GM23338 (cell line): ENCODE results near the gene FOXL2. TPM values are rescaled to one million over a fixed set of nuclear protein-coding genes. Genes with fewer than 3 reads are reported as not detected.
A peak's percentile ranks its signal among the peaks of the same experiment; 100 is the strongest.

Experiments used
- ATAC-seq: fragments of 200-7000 bp; cut with Tn5 transposase; 3 replicates; pipeline ENCODE4 v1.9.1; 2020
- DNase-seq: peaks from one replicate; pipeline ENCODE4 v3.0.0-alpha.2; 2015; ENCODE audit warnings: low spot score
- H2AFZ ChIP-seq: fragments of 200-600 bp; sonication (generic); 2 replicates; pipeline ENCODE4 v1.8.0; 2016; ENCODE audit warnings: antibody characterized with exemption, mild to moderate bottlenecking, moderate library complexity
- H3F3A ChIP-seq: fragments of 200-600 bp; sonication (generic); replicated peaks from 2 replicates; pipeline ENCODE4 v1.8.0; 2017; ENCODE audit warnings: antibody characterized with exemption, mixed run types, low read depth
- H3K27ac ChIP-seq: fragments of 200-600 bp; sonication (generic); 2 replicates; pipeline ENCODE4 v1.6.1; 2016; ENCODE audit warnings: low read depth
- H3K27me3 ChIP-seq: fragments of 200-600 bp; sonication (generic); 2 replicates; pipeline ENCODE4 v1.8.0; 2016; ENCODE audit warnings: mild to moderate bottlenecking, mixed run types, moderate library complexity; ENCODE audit not compliant: insufficient read depth
- H3K36me3 ChIP-seq: fragments of 200-600 bp; sonication (generic); 2 replicates; pipeline ENCODE4 v1.8.0; 2016; ENCODE audit warnings: mild to moderate bottlenecking; ENCODE audit not compliant: insufficient read depth
- H3K4me1 ChIP-seq: fragments of 200-600 bp; sonication (generic); 2 replicates; pipeline ENCODE4 v1.8.0; 2016; ENCODE audit warnings: mild to moderate bottlenecking, moderate library complexity; ENCODE audit not compliant: insufficient read depth
- H3K4me2 ChIP-seq: fragments of 200-600 bp; sonication (generic); 2 replicates; pipeline ENCODE4 v1.7.1; 2017; ENCODE audit warnings: mixed run types
- H3K4me3 ChIP-seq: fragments of 200-600 bp; sonication (generic); 2 replicates; pipeline ENCODE4 v1.6.1; 2016; ENCODE audit warnings: mixed run types
- H3K79me2 ChIP-seq: fragments of 200-600 bp; sonication (generic); replicated peaks from 2 replicates; pipeline ENCODE4 v1.8.0; 2017; ENCODE audit warnings: mild to moderate bottlenecking; ENCODE audit not compliant: insufficient read depth
- H3K9me2 ChIP-seq: fragments of 200-600 bp; sonication (generic); 2 replicates; pipeline ENCODE4 v1.8.0; 2017; ENCODE audit not compliant: insufficient read depth
- H4K20me1 ChIP-seq: fragments of 200-600 bp; sonication (generic); replicated peaks from 2 replicates; pipeline ENCODE4 v1.8.0; 2017; ENCODE audit warnings: mild to moderate bottlenecking; ENCODE audit not compliant: insufficient read depth
- H3K27ac Mint-ChIP-seq: 2 replicates; pipeline ENCODE4 v1.8.0; 2020; ENCODE audit warnings: inconsistent platforms, mild to moderate bottlenecking, moderate library complexity, mixed read lengths
- H3K27me3 Mint-ChIP-seq: 3 replicates; pipeline ENCODE4 v1.8.0; 2022; ENCODE audit warnings: low read depth, mild to moderate bottlenecking, moderate library complexity, mixed read lengths, inconsistent platforms; ENCODE audit not compliant: insufficient read depth, poor library complexity
- H3K36me3 Mint-ChIP-seq: 3 replicates; pipeline ENCODE4 v1.8.0; 2021; ENCODE audit warnings: low read depth, mild to moderate bottlenecking, inconsistent platforms, moderate library complexity, mixed read lengths
- H3K4me1 Mint-ChIP-seq: 3 replicates; pipeline ENCODE4 v1.8.0; 2020; ENCODE audit warnings: mild to moderate bottlenecking, inconsistent platforms, mixed read lengths
- H3K4me3 Mint-ChIP-seq: 3 replicates; pipeline ENCODE4 v1.8.0; 2021; ENCODE audit warnings: moderate library complexity, mild to moderate bottlenecking, inconsistent platforms, mixed read lengths
- H3K9me3 Mint-ChIP-seq: 3 replicates; pipeline ENCODE4 v1.8.0; 2020; ENCODE audit warnings: moderate library complexity, mild to moderate bottlenecking, inconsistent platforms, mixed read lengths
- CREB1 ChIP-seq: fragments of 250-450 bp; sonication (Bioruptor Pico); IDR thresholded peaks from 2 replicates; pipeline ENCODE4 v1.5.0; 2020; ENCODE audit warnings: low read depth, mild to moderate bottlenecking, moderate library complexity
- CTCF ChIP-seq, 2 experiments: fragments of 200-600 bp in 1 of 2; sonication (generic) in 1 of 2; conservative IDR thresholded peaks; 2 replicates each; pipeline versions ENCODE4 v1.5.1 to v1.6.1; 2016 to 2017; ENCODE audit warnings: antibody characterized with exemption in 2 of 2, low read depth in 2 of 2, mild to moderate bottlenecking in 2 of 2, moderate library complexity in 1 of 2
- ETS1 ChIP-seq: IDR thresholded peaks from 2 replicates; pipeline ENCODE4 v1.6.1; 2016; ENCODE audit warnings: antibody characterized with exemption
- EZH2 ChIP-seq: fragments of 200-600 bp; sonication (generic); IDR thresholded peaks from one replicate; pipeline ENCODE4 v1.8.0; 2017; ENCODE audit warnings: antibody characterized with exemption, mild to moderate bottlenecking, low read depth; ENCODE audit not compliant: unreplicated experiment
- EZH2phosphoT487 ChIP-seq: fragments of 200-600 bp; sonication (generic); IDR thresholded peaks from one replicate; pipeline ENCODE4 v1.8.1; 2018; ENCODE audit warnings: antibody characterized with exemption; ENCODE audit not compliant: unreplicated experiment
- JUNB ChIP-seq: IDR thresholded peaks from one replicate; pipeline ENCODE4 v1.6.1; 2016; ENCODE audit warnings: antibody characterized with exemption; ENCODE audit not compliant: unreplicated experiment
- NANOG ChIP-seq: IDR thresholded peaks from 2 replicates; pipeline ENCODE4 v1.6.1; 2016; ENCODE audit warnings: antibody characterized with exemption, borderline replicate concordance
- POLR2AphosphoS5 ChIP-seq: IDR thresholded peaks from 2 replicates; pipeline ENCODE4 v1.6.1; 2016; ENCODE audit warnings: antibody characterized with exemption, low read depth
- REST ChIP-seq: IDR thresholded peaks from one replicate; pipeline ENCODE4 v1.6.1; 2018; ENCODE audit warnings: antibody characterized with exemption; ENCODE audit not compliant: unreplicated experiment
- STAT1 ChIP-seq: IDR thresholded peaks from one replicate; pipeline ENCODE4 v1.6.1; 2016; ENCODE audit warnings: antibody characterized with exemption; ENCODE audit not compliant: unreplicated experiment
- ZNF114 ChIP-seq: fragments of 250-450 bp; sonication (Bioruptor Pico); IDR thresholded peaks from 2 replicates; pipeline ENCODE4 v1.5.0; 2020; ENCODE audit warnings: mild to moderate bottlenecking, moderate library complexity
- ZNF331 ChIP-seq: fragments of 250-450 bp; sonication (Bioruptor Pico); IDR thresholded peaks from 2 replicates; pipeline ENCODE4 v1.5.0; 2020; ENCODE audit warnings: low read depth, mild to moderate bottlenecking, moderate library complexity
- ZNF462 ChIP-seq: fragments of 250-450 bp; sonication (Bioruptor Pico); IDR thresholded peaks from 2 replicates; pipeline ENCODE4 v1.5.0; 2020; ENCODE audit warnings: mild to moderate bottlenecking, moderate library complexity
- polyA plus RNA-seq: library from polyadenylated mRNA; unstranded; fragments of >200 nt; fragmentation: Nextera tagmentation; extraction: Ambion mirVana; gene quantifications from 2 replicates; pipeline ENCODE4 v1.2.1, GENCODE V29; 2016
- total RNA-seq: library from RNA; depleted of rRNA; stranded (reverse); fragments of >200 nt; shearing (Covaris generic); gene quantifications from 2 replicates; pipeline ENCODE4 v1.2.3, GENCODE V29; 2014

FOXL2 gene
- total and polyA plus RNA-seq, 2 experiments from 2014 or later = 0.89 to 3.5 TPM

GRCh38 chr3:138962854-138963560 lies 16.1 kb upstream of the FOXL2 start:
- H3K4me3 Mint-ChIP-seq = no peak overlapping the region
- Histone ChIP-seq H3K4me1 (no peaks in the 10 kb centered on the region), H3K79me2 (no peaks in the 10 kb centered on the region), H4K20me1 (no peaks in the 10 kb centered on the region), H3F3A (no peaks in the 10 kb centered on the region), H3K4me3 (no peak overlapping the region), H3K27ac (no peak overlapping the region), H3K9me2 (no peaks in the 10 kb centered on the region), H3K4me2 (no peak overlapping the region), H3K27me3 (peaks cover 23% of the 10 kb centered on the region), H2AFZ (peak overlapping the region; percentile 18; the same call in 1 of the 2 replicates), H3K36me3 (no peaks in the 10 kb centered on the region)
- H3K9me3 Mint-ChIP-seq = peaks cover 21% of the 10 kb centered on the region
- peak; percentile 41 for DNase-seq
- no peak for ATAC-seq
- no peak overlapping the region for H3K27ac Mint-ChIP-seq
- peaks cover 2% of the 10 kb centered on the region; the same call in 2 of the 3 replicates for H3K4me1 Mint-ChIP-seq
- peaks cover 9% of the 10 kb centered on the region for H3K36me3 Mint-ChIP-seq
- H3K27me3 Mint-ChIP-seq = peaks cover 16% of the 10 kb centered on the region
- TF ChIP-seq CTCF (conservative IDR thresholded peaks at IDR 0.05; ENCODE audit: low read depth in 2 of 2) (no peak), EZH2 (no peak), ETS1 (no peak), REST (no peak), ZNF331 (CRISPR knock-in tag) (no peak), EZH2phosphoT487 (no peak), POLR2AphosphoS5 (no peak), JUNB (no peak), CREB1 (CRISPR knock-in tag) (no peak), ZNF114 (CRISPR knock-in tag) (no peak), NANOG (no peak), ZNF462 (CRISPR knock-in tag) (no peak), STAT1 (no peak)
